IMR-90 (cell line): ENCODE data around the gene SLC6A4. TPM values are rescaled to one million over a fixed set of nuclear protein-coding genes. Genes with fewer than 3 reads are reported as not detected.
"Not testable (repeated sequence)": the region's sequence is repeated elsewhere in the genome, so short reads cannot be mapped to it uniquely, and the experiment has no call there.

Experiments
- ATAC-seq: fragments of 200-7000 bp; cut with Tn5 transposase; 2 replicates; pipeline ENCODE4 v1.9.1; 2020; ENCODE audit warnings: low read depth, mild to moderate bottlenecking, moderate library complexity
- BruUV-seq: library from RNA; stranded (reverse); fragments of 400-500 nt; replicated peaks from 2 replicates; lab custom pipeline; 2021; lab: Mats Ljungman, UMichigan
- CTCF ChIA-PET: fragments of 300-600 bp; formaldehyde crosslinking; extraction: SDS; loops from one replicate; lab custom pipeline; 2021; ENCODE audit warnings: antibody characterized with exemption; lab: Yijun Ruan, JAX
- POLR2A ChIA-PET: fragments of 300-600 bp; sonication (Branson Sonifier 250); formaldehyde crosslinking; loops from one replicate; lab custom pipeline; 2022; ENCODE audit warnings: antibody characterized with exemption; ENCODE audit not compliant: unreplicated experiment; lab: Charles Lee
- DNase-seq: peaks from one replicate; pipeline ENCODE4 v3.0.0; 2013
- H2AFZ ChIP-seq: replicated peaks from 2 replicates; pipeline ENCODE3; 2013; ENCODE audit warnings: low read length, mild to moderate bottlenecking; ENCODE audit not compliant: poor library complexity
- H2AK5ac ChIP-seq: 2 replicates; pipeline ENCODE4 v1.6.1; 2013; ENCODE audit warnings: low read depth, low read length, inconsistent platforms
- H2AK9ac ChIP-seq: replicated peaks from 2 replicates; pipeline ENCODE3; 2013; ENCODE audit warnings: mild to moderate bottlenecking, low read depth, low read length, moderate library complexity; ENCODE audit not compliant: poor library complexity
- H2BK120ac ChIP-seq: 2 replicates; pipeline ENCODE4 v1.6.1; 2013; ENCODE audit warnings: low read depth, low read length, inconsistent platforms
- H2BK15ac ChIP-seq: 3 replicates; pipeline ENCODE4 v1.6.1; 2013; ENCODE audit warnings: low read depth, low read length, inconsistent platforms
- H2BK20ac ChIP-seq: 2 replicates; pipeline ENCODE4 v1.6.1; 2013; ENCODE audit warnings: low read depth, mild to moderate bottlenecking, inconsistent platforms, low read length, moderate library complexity
- H2BK5ac ChIP-seq: 2 replicates; pipeline ENCODE4 v1.6.1; 2013; ENCODE audit warnings: mild to moderate bottlenecking, low read depth, low read length, inconsistent platforms; ENCODE audit not compliant: poor library complexity, severe bottlenecking
- H3K14ac ChIP-seq: replicated peaks from 2 replicates; pipeline ENCODE4 v1.6.1; 2013; ENCODE audit warnings: low read depth, low read length, inconsistent platforms
- H3K18ac ChIP-seq: 2 replicates; pipeline ENCODE4 v1.6.1; 2013; ENCODE audit warnings: low read depth, low read length, control low read depth
- H3K23ac ChIP-seq: 2 replicates; pipeline ENCODE4 v1.6.1; 2013; ENCODE audit warnings: low read depth, low read length, inconsistent platforms
- H3K27ac ChIP-seq: 2 replicates; pipeline ENCODE4 v1.5.1; 2013; ENCODE audit warnings: mild to moderate bottlenecking, control low read depth, low read length; ENCODE audit not compliant: insufficient read depth
- H3K27me3 ChIP-seq: 2 replicates; pipeline ENCODE4 v1.6.1; 2013; ENCODE audit warnings: low read length; ENCODE audit not compliant: control insufficient read depth, insufficient read depth
- H3K36me3 ChIP-seq: 2 replicates; pipeline ENCODE4 v1.6.1; 2013; ENCODE audit warnings: low read length, mixed read lengths; ENCODE audit not compliant: control insufficient read depth, insufficient read depth
- H3K4ac ChIP-seq: 2 replicates; pipeline ENCODE4 v1.6.1; 2013; ENCODE audit warnings: low read depth, low read length, inconsistent platforms
- H3K4me1 ChIP-seq: 2 replicates; pipeline ENCODE4 v1.6.1; 2013; ENCODE audit warnings: low read length, mixed read lengths; ENCODE audit not compliant: control insufficient read depth, insufficient read depth
- H3K4me2 ChIP-seq: 2 replicates; pipeline ENCODE4 v1.6.1; 2013; ENCODE audit warnings: low read depth, mild to moderate bottlenecking, control low read depth, low read length, moderate library complexity
- H3K4me3 ChIP-seq: 2 replicates; pipeline ENCODE4 v1.5.1; 2013; ENCODE audit warnings: low read depth, mild to moderate bottlenecking, control low read depth, low read length, moderate library complexity; ENCODE audit not compliant: insufficient read depth
- H3K56ac ChIP-seq: 2 replicates; pipeline ENCODE4 v1.6.1; 2013; ENCODE audit warnings: low read length, inconsistent platforms; ENCODE audit not compliant: insufficient read depth; ENCODE audit errors: extremely low read depth
- H3K79me1 ChIP-seq, 2 experiments: 2 replicates each; pipeline ENCODE4 v1.6.1; 2013; ENCODE audit warnings: low read length in 2 of 2, inconsistent platforms in 1 of 2, low read depth in 1 of 2
- H3K9ac ChIP-seq: 2 replicates; pipeline ENCODE4 v1.6.1; 2013; ENCODE audit warnings: low read depth, low read length, control low read depth
- H3K9me1 ChIP-seq: 2 replicates; pipeline ENCODE4 v1.6.1; 2013; ENCODE audit warnings: low read length, inconsistent platforms; ENCODE audit not compliant: insufficient read depth
- H3K9me3 ChIP-seq: 2 replicates; pipeline ENCODE4 v1.6.1; 2013; ENCODE audit warnings: low read length; ENCODE audit not compliant: control insufficient read depth, insufficient read depth
- H4K20me1 ChIP-seq: 2 replicates; pipeline ENCODE4 v1.6.1; 2013; ENCODE audit warnings: low read length, inconsistent platforms; ENCODE audit not compliant: insufficient read depth
- H4K5ac ChIP-seq: 2 replicates; pipeline ENCODE4 v1.6.1; 2013; ENCODE audit warnings: mild to moderate bottlenecking, low read depth, low read length, control low read depth
- H4K8ac ChIP-seq, 2 experiments: 2 replicates each; pipeline ENCODE4 v1.6.1; 2013; ENCODE audit warnings: low read depth in 2 of 2, low read length in 2 of 2, control low read depth in 1 of 2, inconsistent platforms in 1 of 2
- H4K91ac ChIP-seq: 2 replicates; pipeline ENCODE4 v1.6.1; 2013; ENCODE audit warnings: low read depth, low read length, inconsistent platforms; ENCODE audit not compliant: insufficient read depth
- WGBS, 2 experiments: methylation state at CpG; one replicate each; pipeline versions ENCODE4 v1.1.5 to v1.1.7; 2013; ENCODE audit warnings: missing lambda C conversion rate in 2 of 2; ENCODE audit not compliant: insufficient read length in 1 of 2; ENCODE audit errors: extremely low coverage in 2 of 2; 5-methylcytosine and 5-hydroxymethylcytosine counted together
- dilution Hi-C: fragments of 300-500 bp; cut with HindIII; formaldehyde crosslinking; loops from one replicate; pipeline ENCODE4 v1.14.3; 2018; ENCODE audit warnings: low sequenced_read_pairs; ENCODE audit not compliant: unreplicated experiment
- in situ Hi-C: fragments of 300-500 bp; cut with MboI; formaldehyde crosslinking; loops from 3 replicates; pipeline ENCODE4 v1.14.3; 2019; ENCODE audit warnings: low sequenced_read_pairs, inconsistent platforms, mixed read lengths
- intact Hi-C: fragments of 100-400 bp; cut with micrococcal nuclease; formaldehyde crosslinking; loops from 2 replicates; pipeline ENCODE4 v1.10.0; 2022
- microRNA-seq, 2 experiments: library from miRNA; stranded (forward) in 1 of 2; unstranded in 1 of 2; fragments of 10-50 nt in 1 of 2; fragments of <30 nt in 1 of 2; gene quantifications in 1 of 2; microRNA quantifications in 1 of 2; one replicate each; pipeline versions ENCODE3 to v1.1.0; 2013 to 2020; ENCODE audit not compliant: insufficient read depth in 1 of 2, insufficient read length in 1 of 2, unreplicated experiment in 1 of 2
- polyA plus RNA-seq, 3 experiments: library from polyadenylated mRNA; depleted of rRNA; stranded (reverse); fragments of >200 nt; gene quantifications; 2 replicates each; pipeline ENCODE4 v1.2.3, GENCODE V29; 2012; ENCODE audit warnings: low replicate concordance in 1 of 3
- small RNA-seq, 5 experiments: library from RNA; depleted of rRNA; stranded (forward); fragments of <200 nt; gene quantifications; one replicate each; pipeline ENCODE3, GENCODE V24; 2012
- total RNA-seq: library from RNA; depleted of rRNA; stranded (reverse); fragments of >200 nt; gene quantifications from 2 replicates; pipeline ENCODE4 v1.2.3, GENCODE V29; 2012; rRNA removed

SLC6A4 gene
- total and polyA plus RNA-seq, 2 of the 4 experiments (the other 2 are of a cell fraction): under 0.01 TPM; not detected in 1

DNA sequence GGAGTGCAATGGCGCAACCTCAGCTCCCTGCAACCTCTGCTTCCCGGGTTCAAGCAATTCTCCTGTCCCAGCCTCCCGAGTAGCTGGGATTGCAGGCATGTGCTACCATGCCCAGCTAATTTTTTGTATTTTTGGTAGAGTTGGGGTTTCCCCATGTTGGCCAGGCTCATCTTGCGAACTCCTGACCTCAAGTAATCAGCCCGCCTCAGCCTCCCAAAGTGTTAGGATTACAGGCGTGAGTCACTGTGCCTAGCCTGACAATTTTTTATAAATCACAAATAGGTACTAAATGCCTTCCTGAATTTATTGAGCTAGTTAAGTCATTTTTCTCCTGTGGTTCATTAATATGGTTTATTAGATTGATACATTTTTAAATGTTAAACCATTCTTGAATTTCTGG lies 87.6 kb downstream of the SLC6A4 start:
- DNase-seq (peak; percentile 15), ATAC-seq (0 out of 2 replicates have a peak, but pooled peaks have one; percentile 40)
- H3K9ac ChIP-seq, H2AK9ac ChIP-seq, H3K4me2 ChIP-seq, H3K27ac ChIP-seq, H4K8ac ChIP-seq, H2AFZ ChIP-seq, intact Hi-C loops, CTCF ChIA-PET, H2BK120ac ChIP-seq, H3K36me3 ChIP-seq, H3K9me1 ChIP-seq, BruUV-seq, dilution Hi-C loops, H3K56ac ChIP-seq, POLR2A ChIA-PET, H2BK20ac ChIP-seq, H4K91ac ChIP-seq, H3K14ac ChIP-seq, H3K4me1 ChIP-seq, in situ Hi-C loops, H2AK5ac ChIP-seq, H4K5ac ChIP-seq, H2BK5ac ChIP-seq, H3K18ac ChIP-seq, H3K4ac ChIP-seq, H3K23ac ChIP-seq, H3K9me3 ChIP-seq, H3K4me3 ChIP-seq, H3K27me3 ChIP-seq, H2BK15ac ChIP-seq: not testable (repeated sequence)
- WGBS, 2 experiments: no CpG with 5 or more reads among the region's 6 CpGs
- Histone ChIP-seq H4K20me1 (peaks cover 37% of the 10 kb centered on the region), H3K79me1 (peaks cover 31 to 56% of the 10 kb centered on the region in 2 experiments)

Small RNA genes within 50 kb of the gene (microRNA-seq; reads per million reads assigned to microRNA genes)
- 5.2 reads per million for gene RF00154 (ENCODE audit: insufficient read depth, insufficient read length)

Small RNA genes within 50 kb of the gene (small RNA-seq; reads per million reads assigned to genes)
- 1.5 to 10.2 (median 6.1) reads per million in 5 experiments for gene RF00154

Other genes starting within 250 kb of the SLC6A4 start
- 3.4 and 5.8 TPM in 2 replicates for gene NSRP1, start 118.9 kb downstream of the SLC6A4 start, total RNA-seq
- gene NSRP1, start 118.9 kb downstream of the SLC6A4 start, polyA plus RNA-seq (2012; rRNA removed): 14.2 and 14.4 TPM in 2 replicates
- gene BLMH, start 56.2 kb upstream of the SLC6A4 start, total RNA-seq: 20.8 and 27.2 TPM in 2 replicates
- gene BLMH, start 56.2 kb upstream of the SLC6A4 start, polyA plus RNA-seq (2012; rRNA removed): 11.8 and 17.3 TPM in 2 replicates
- gene TMIGD1, start 98.4 kb upstream of the SLC6A4 start, total RNA-seq: not detected in 2 replicates
- gene TMIGD1, start 98.4 kb upstream of the SLC6A4 start, polyA plus RNA-seq (2012; rRNA removed): not detected in 2 replicates
- 78.0 and 94.5 TPM in 2 replicates for gene CPD, start 143.2 kb upstream of the SLC6A4 start, total RNA-seq
- gene CPD, start 143.2 kb upstream of the SLC6A4 start, polyA plus RNA-seq (2012; rRNA removed): 18.5 and 23.4 TPM in 2 replicates
- gene GOSR1, start 241.7 kb upstream of the SLC6A4 start, total RNA-seq: 47.5 and 64.7 TPM in 2 replicates
- gene GOSR1, start 241.7 kb upstream of the SLC6A4 start, polyA plus RNA-seq (2012; rRNA removed): 14.0 and 21.2 TPM in 2 replicates